Hepatocyte (in vitro differentiated cells): ENCODE data around the gene DSCAM. TPM values are rescaled to one million over a fixed set of nuclear protein-coding genes. Genes with fewer than 3 reads are reported as not detected.

Experiments
- DNase-seq: peaks from one replicate; pipeline ENCODE4 v3.0.0-alpha.2; 2016; ENCODE audit warnings: low spot score
- H2AFZ ChIP-seq: fragments of 200-600 bp; sonication (generic); 2 replicates; pipeline ENCODE4 v1.6.0; 2016; ENCODE audit warnings: antibody characterized with exemption, mild to moderate bottlenecking
- H3K27ac ChIP-seq: fragments of 200-600 bp; sonication (generic); 2 replicates; pipeline ENCODE4 v1.5.1; 2016; ENCODE audit warnings: mild to moderate bottlenecking
- H3K27me3 ChIP-seq: fragments of 200-600 bp; sonication (generic); 2 replicates; pipeline ENCODE4 v1.6.1; 2016
- H3K36me3 ChIP-seq: fragments of 200-600 bp; sonication (generic); replicated peaks from 2 replicates; pipeline ENCODE4 v1.5.1; 2016; ENCODE audit warnings: low read depth; ENCODE audit not compliant: insufficient read depth
- H3K4me1 ChIP-seq: fragments of 200-600 bp; sonication (generic); 2 replicates; pipeline ENCODE4 v1.5.1; 2016; ENCODE audit warnings: mild to moderate bottlenecking, moderate library complexity; ENCODE audit not compliant: insufficient read depth
- H3K4me2 ChIP-seq: fragments of 200-600 bp; sonication (generic); 2 replicates; pipeline ENCODE4 v1.6.0; 2016
- H3K4me3 ChIP-seq: fragments of 200-600 bp; sonication (generic); 2 replicates; pipeline ENCODE4 v1.5.1; 2016; ENCODE audit warnings: mild to moderate bottlenecking
- H3K79me2 ChIP-seq: fragments of 200-600 bp; sonication (generic); 2 replicates; pipeline ENCODE4 v1.6.0; 2017; ENCODE audit warnings: mild to moderate bottlenecking
- H3K9me2 ChIP-seq: fragments of 200-600 bp; sonication (generic); replicated peaks from 2 replicates; pipeline ENCODE4 v1.6.0; 2017; ENCODE audit warnings: mild to moderate bottlenecking; ENCODE audit not compliant: insufficient read depth
- H3K9me3 ChIP-seq: fragments of 200-600 bp; sonication (generic); 2 replicates; pipeline ENCODE4 v1.5.1; 2016; ENCODE audit warnings: low read depth, mild to moderate bottlenecking
- H4K20me1 ChIP-seq: fragments of 200-600 bp; sonication (generic); 2 replicates; pipeline ENCODE4 v1.6.0; 2016; ENCODE audit warnings: mild to moderate bottlenecking; ENCODE audit not compliant: insufficient read depth, poor library complexity, severe bottlenecking
- EZH2 ChIP-seq: fragments of 200-600 bp; sonication (generic); IDR thresholded peaks from 2 replicates; pipeline ENCODE4 v1.6.1; 2016; ENCODE audit warnings: antibody characterized with exemption, mild to moderate bottlenecking, borderline replicate concordance
- EZH2phosphoT487 ChIP-seq: fragments of 200-600 bp; sonication (generic); IDR thresholded peaks from one replicate; pipeline ENCODE4 v1.6.1; 2018; ENCODE audit warnings: antibody characterized with exemption, mild to moderate bottlenecking, low read depth, moderate library complexity; ENCODE audit not compliant: unreplicated experiment, severe bottlenecking
- WGBS: methylation state at CpG from one replicate; pipeline ENCODE4 v1.1.6; 2016; ENCODE audit warnings: low lambda C conversion rate; ENCODE audit errors: missing lambda C conversion rate; 5-methylcytosine and 5-hydroxymethylcytosine counted together
- polyA plus RNA-seq: library from polyadenylated mRNA; unstranded; fragments of >200 nt; fragmentation: Nextera tagmentation; extraction: Ambion mirVana; gene quantifications from 2 replicates; pipeline ENCODE4 v1.2.1, GENCODE V29; 2016
- total RNA-seq: library from RNA; depleted of rRNA; stranded (reverse); fragments of >200 nt; gene quantifications from 2 replicates; pipeline ENCODE4 v1.2.3, GENCODE V29; 2014
- TF ChIP-seq, protein P1 (sequence below): fragments of 200-600 bp; sonication (generic); IDR thresholded peaks from 2 replicates; pipeline ENCODE4 v1.5.1; 2016; ENCODE audit warnings: antibody characterized with exemption, mild to moderate bottlenecking; ENCODE audit not compliant: poor library complexity

The DSCAM gene
- total and polyA plus RNA-seq, 2 experiments from 2014 or later = 0.33 TPM; not detected in 1

DNA sequence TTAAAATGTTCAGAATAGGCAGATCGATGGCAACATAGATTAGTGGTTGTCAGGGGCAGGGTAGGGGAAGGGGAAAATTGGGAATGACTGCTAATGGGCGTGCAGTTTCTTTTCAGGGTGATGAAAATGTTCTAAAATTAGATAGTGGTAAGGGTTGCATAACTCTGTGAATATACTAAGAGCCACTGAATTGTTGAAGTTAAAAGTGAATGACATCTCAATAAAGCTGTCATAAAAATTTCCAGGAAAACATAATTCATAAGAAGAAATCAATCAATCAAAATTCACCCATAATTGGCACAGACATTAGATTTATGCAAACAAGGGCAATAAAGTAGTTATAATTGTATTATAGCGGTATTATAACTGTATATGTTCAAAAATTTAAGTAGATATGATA lies 751.5 kb downstream of the DSCAM start:
- 72% methylated on average over 3 of the region's 3 CpGs for WGBS
- Histone ChIP-seq H3K9me2 (no peaks in the 10 kb centered on the region), H3K4me1 (no peaks in the 10 kb centered on the region), H3K4me3 (no peak overlapping the region), H3K36me3 (no peaks in the 10 kb centered on the region), H3K9me3 (no peaks in the 10 kb centered on the region), H2AFZ (no peak overlapping the region), H4K20me1 (no peaks in the 10 kb centered on the region), H3K27me3 (no peaks in the 10 kb centered on the region), H3K27ac (no peak overlapping the region), H3K79me2 (no peaks in the 10 kb centered on the region), H3K4me2 (no peak overlapping the region)
- no peak for TF ChIP-seq EZH2phosphoT487
- TF ChIP-seq EZH2 = no peak
- TF ChIP-seq, protein P1, sequence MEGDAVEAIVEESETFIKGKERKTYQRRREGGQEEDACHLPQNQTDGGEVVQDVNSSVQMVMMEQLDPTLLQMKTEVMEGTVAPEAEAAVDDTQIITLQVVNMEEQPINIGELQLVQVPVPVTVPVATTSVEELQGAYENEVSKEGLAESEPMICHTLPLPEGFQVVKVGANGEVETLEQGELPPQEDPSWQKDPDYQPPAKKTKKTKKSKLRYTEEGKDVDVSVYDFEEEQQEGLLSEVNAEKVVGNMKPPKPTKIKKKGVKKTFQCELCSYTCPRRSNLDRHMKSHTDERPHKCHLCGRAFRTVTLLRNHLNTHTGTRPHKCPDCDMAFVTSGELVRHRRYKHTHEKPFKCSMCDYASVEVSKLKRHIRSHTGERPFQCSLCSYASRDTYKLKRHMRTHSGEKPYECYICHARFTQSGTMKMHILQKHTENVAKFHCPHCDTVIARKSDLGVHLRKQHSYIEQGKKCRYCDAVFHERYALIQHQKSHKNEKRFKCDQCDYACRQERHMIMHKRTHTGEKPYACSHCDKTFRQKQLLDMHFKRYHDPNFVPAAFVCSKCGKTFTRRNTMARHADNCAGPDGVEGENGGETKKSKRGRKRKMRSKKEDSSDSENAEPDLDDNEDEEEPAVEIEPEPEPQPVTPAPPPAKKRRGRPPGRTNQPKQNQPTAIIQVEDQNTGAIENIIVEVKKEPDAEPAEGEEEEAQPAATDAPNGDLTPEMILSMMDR = no peak
- DNase-seq = no peak

GRCh38 chr21:40080385-40080784 lies 766.6 kb downstream of the DSCAM start:
- no peak overlapping the region for H3K4me3 ChIP-seq
- H3K36me3 ChIP-seq = no peaks in the 10 kb centered on the region
- TF ChIP-seq EZH2phosphoT487 (no peak), EZH2 (no peak)
- TF ChIP-seq, protein P1 = no peak
- no peak overlapping the region for H3K27ac ChIP-seq
- DNase-seq = no peak
- WGBS = 89% methylated on average over 3 of the region's 3 CpGs
- H3K79me2 ChIP-seq = no peaks in the 10 kb centered on the region
- H3K9me3 ChIP-seq = no peaks in the 10 kb centered on the region
- no peaks in the 10 kb centered on the region for H3K9me2 ChIP-seq
- H4K20me1 ChIP-seq = no peaks in the 10 kb centered on the region
- no peaks in the 10 kb centered on the region for H3K4me1 ChIP-seq
- H2AFZ ChIP-seq = no peak overlapping the region
- H3K27me3 ChIP-seq = no peaks in the 10 kb centered on the region
- no peak overlapping the region for H3K4me2 ChIP-seq

- Histone ChIP-seq H3K27me3 (no peaks in the 10 kb centered on the region), H3K9me3 (no peaks in the 10 kb centered on the region), H3K9me2 (no peaks in the 10 kb centered on the region), H3K4me1 (no peaks in the 10 kb centered on the region), H4K20me1 (no peaks in the 10 kb centered on the region), H3K4me3 (no peak overlapping the region), H3K4me2 (no peak overlapping the region), H3K27ac (no peak overlapping the region), H3K79me2 (no peaks in the 10 kb centered on the region), H2AFZ (no peak overlapping the region), H3K36me3 (no peaks in the 10 kb centered on the region)
- DNase-seq = no peak
- TF ChIP-seq, protein P1 = no peak
- TF ChIP-seq EZH2phosphoT487 (no peak), EZH2 (no peak)
- 91% methylated on average over 8 of the region's 8 CpGs for WGBS
Observed at GRCh38 chr21:40074710-40075109, 772.2 kb downstream of the DSCAM start.

- Histone ChIP-seq H4K20me1 (no peaks in the 10 kb centered on the region), H3K79me2 (no peaks in the 10 kb centered on the region), H2AFZ (no peak overlapping the region), H3K4me1 (no peaks in the 10 kb centered on the region), H3K4me2 (no peak overlapping the region), H3K4me3 (no peak overlapping the region), H3K27me3 (no peaks in the 10 kb centered on the region), H3K36me3 (no peaks in the 10 kb centered on the region), H3K9me2 (no peaks in the 10 kb centered on the region), H3K27ac (no peak overlapping the region), H3K9me3 (no peaks in the 10 kb centered on the region)
- DNase-seq = no peak
- TF ChIP-seq EZH2 = no peak
- TF ChIP-seq, protein P1 = no peak
- TF ChIP-seq EZH2phosphoT487 = no peak
- 77% methylated on average over 6 of the region's 6 CpGs for WGBS
Observed at GRCh38 chr21:40074198-40074597, 772.8 kb downstream of the DSCAM start.
